Heart right ventricle (tissue), 16 donors: ENCODE measurements around the gene SBF2. TPM values are rescaled to one million over a fixed set of nuclear protein-coding genes. Genes with fewer than 3 reads are reported as not detected.

ENCODE experiments used
- ATAC-seq, 8 donors: fragments of 200-7000 bp; cut with Tn5 transposase; one replicate each; pipeline ENCODE4 v1.9.1; 2020; ENCODE audit warnings: mild to moderate bottlenecking in 8 of 8, moderate library complexity in 8 of 8, moderate number of reproducible peaks in 1 of 8
- DNase-seq, 2 donors: peaks; one replicate each; pipeline ENCODE4 v3.0.0-alpha.2; 2020
- H3K27ac ChIP-seq, 10 donors: fragments of 200-600 bp; sonication (generic) in 2 of 10; one replicate each; pipeline versions ENCODE4 v1.5.0 to v1.8.0; 2020 to 2022; ENCODE audit warnings: mild to moderate bottlenecking in 3 of 10
- H3K27me3 ChIP-seq, 7 donors: fragments of 200-600 bp; one replicate each; pipeline ENCODE4 v1.8.0; 2021 to 2022; ENCODE audit warnings: mild to moderate bottlenecking in 2 of 7
- H3K36me3 ChIP-seq, 9 donors: fragments of 200-600 bp; sonication (generic) in 1 of 9; one replicate each; pipeline versions ENCODE4 v1.5.0 to v1.8.0; 2020 to 2022; ENCODE audit warnings: mild to moderate bottlenecking in 2 of 9
- H3K4me1 ChIP-seq, 9 donors: fragments of 200-600 bp; sonication (generic) in 1 of 9; one replicate each; pipeline versions ENCODE4 v1.5.0 to v1.8.0; 2020 to 2022; ENCODE audit warnings: mild to moderate bottlenecking in 4 of 9
- H3K4me3 ChIP-seq, 10 donors: fragments of 200-600 bp; sonication (generic) in 2 of 10; one replicate each; pipeline versions ENCODE4 v1.5.0 to v1.8.0; 2020 to 2022; ENCODE audit warnings: mild to moderate bottlenecking in 7 of 10, moderate library complexity in 2 of 10
- H3K9me3 ChIP-seq, 11 donors: fragments of 200-600 bp in 10 of 11; sonication (generic) in 2 of 11; one replicate each; pipeline versions ENCODE4 v1.5.0 to v1.8.0; 2013 to 2022; ENCODE audit warnings: mild to moderate bottlenecking in 2 of 11, control low read depth in 1 of 11, moderate library complexity in 1 of 11
- CTCF ChIP-seq, 9 donors: fragments of 200-600 bp; sonication (generic) in 2 of 9; IDR thresholded peaks; one replicate each; pipeline versions ENCODE4 v1.5.0 to v1.8.0; 2021 to 2022; ENCODE audit warnings: antibody characterized with exemption in 9 of 9, mild to moderate bottlenecking in 5 of 9, moderate library complexity in 1 of 9
- WGBS, 2 donors: extraction: QIAGEN DNeasy Blood & Tissue Kit; methylation state at CpG; one replicate each; pipeline ENCODE4 v1.1.7; 2013; ENCODE audit warnings: inconsistent platforms in 1 of 2; 5-methylcytosine and 5-hydroxymethylcytosine counted together
- intact Hi-C, 10 donors: fragments of 100-400 bp; cut with DNase I; formaldehyde crosslinking; loops; one replicate each; pipeline versions ENCODE4 v1.11.1 to v1.14.2; 2022
- polyA plus RNA-seq, 2 donors: library from polyadenylated mRNA; stranded (reverse); fragments of 200-250 nt; gene quantifications; one replicate each; pipeline ENCODE4 v1.2.3, GENCODE V29; 2013
- total RNA-seq, 10 donors: library from RNA; stranded (reverse); fragmentation: NEBNext Ultra II Directional in 3 of 10; extraction: Animal tissue kit (Norgen Biotek cat#: 25700) in 3 of 10; gene quantifications; one replicate each; pipeline versions ENCODE4 v1.2.1 to v1.2.4, GENCODE V29; 2021 to 2023
- donor health status: Arrhythmogenic right ventricular cardiomyopathy.
- donor health status: ischemic (EF 13 %, LVEDD 7.1; RV severe dilation, severe dysfunction).
- donor health status: healthy with polysubstance abuse.
- donor health status: DM: no; HTN: yes; CAD: no.
- donor health status: DM: no; HTN: no; CAD: no.
- donor health status: ischemic (EF 25% LVEDD 6.9; RV normal size, moderate dysfunction).
- donor health status: ischemic (EF 25% LVEDD 5.7; RV mildly dilated, moderate dysfunction).
- donor health status: healthy.
- donor health status: DM: yes; HTN: yes; CAD: no.
- donor health status: Ischemic cardiomyopathy.
- donor health status: ischemic (EF 35%, LVEDD 5.7; RV mildly dilated, moderate dysfunction).
- donor health status: nonischemic (EF 11% LVEDD 7.7; RV severe dilation, severe dysfunction).
- donor health status: DM: yes; HTN: yes; CAD: no.
- donor health status: PGD.
- donor health status: ischemic (EF 29% LVEDD 5.4; RV normal size, mild dysfunction).
- donor health status: nonischemic (EF 23%, LVEDD 6.1; RV moderate dilation, normal function).

The SBF2 gene
- total and polyA plus RNA-seq, 12 donors, result 8.9 to 27.1 (median 21.2) TPM

- no peak overlapping the region for H3K27ac ChIP-seq
- H3K27me3 ChIP-seq, result no peaks in the 10 kb centered on the region
- no peak for TF ChIP-seq CTCF (IDR thresholded peaks at IDR 0.05)
- no peaks in the 10 kb centered on the region for H3K9me3 ChIP-seq
- DNase-seq, result no peak
- no peak overlapping the region for H3K4me3 ChIP-seq
- WGBS, 2 donors, result 93 to 95% methylated on average over 6 of the region's 6 CpGs
- H3K36me3 ChIP-seq, result peaks cover 0 to 7% (median 0%) of the 10 kb centered on the region in 9 donors
- peaks cover 14 to 76% (median 58%) of the 10 kb centered on the region in 9 donors for H3K4me1 ChIP-seq
- intact Hi-C loops, result loop anchor here in 8 of 10 donors (5.0 to 10.0 kb wide), 8 partner anchors 105 to 978 kb away; partner anchors contain the start of gene ADM (in 5 of the 8)
- no peak for ATAC-seq
Measured at GRCh38 chr11:9756878-9757277, 537.1 kb downstream of the SBF2 start.

GRCh38 chr11:9756461-9756860 is 537.6 kb downstream of the SBF2 start:
- DNase-seq (no peak), ATAC-seq (no peak)
- Histone ChIP-seq H3K27me3 (no peaks in the 10 kb centered on the region), H3K27ac (peak overlapping the region in 1 of 10 donors; percentile 52), H3K9me3 (no peaks in the 10 kb centered on the region), H3K4me1 (peaks cover 14 to 81% (median 58%) of the 10 kb centered on the region in 9 donors), H3K36me3 (peaks cover 0 to 12% (median 0%) of the 10 kb centered on the region in 9 donors), H3K4me3 (no peak overlapping the region)
- WGBS, 2 donors, result 96 to 97% methylated on average over 5 of the region's 5 CpGs
- no peak for TF ChIP-seq CTCF (IDR thresholded peaks at IDR 0.05)
- intact Hi-C loops, result loop anchor here in 8 of 10 donors (5.0 to 10.0 kb wide), 8 partner anchors 106 to 978 kb away; partner anchors contain the start of gene ADM (in 5 of the 8)

DNA sequence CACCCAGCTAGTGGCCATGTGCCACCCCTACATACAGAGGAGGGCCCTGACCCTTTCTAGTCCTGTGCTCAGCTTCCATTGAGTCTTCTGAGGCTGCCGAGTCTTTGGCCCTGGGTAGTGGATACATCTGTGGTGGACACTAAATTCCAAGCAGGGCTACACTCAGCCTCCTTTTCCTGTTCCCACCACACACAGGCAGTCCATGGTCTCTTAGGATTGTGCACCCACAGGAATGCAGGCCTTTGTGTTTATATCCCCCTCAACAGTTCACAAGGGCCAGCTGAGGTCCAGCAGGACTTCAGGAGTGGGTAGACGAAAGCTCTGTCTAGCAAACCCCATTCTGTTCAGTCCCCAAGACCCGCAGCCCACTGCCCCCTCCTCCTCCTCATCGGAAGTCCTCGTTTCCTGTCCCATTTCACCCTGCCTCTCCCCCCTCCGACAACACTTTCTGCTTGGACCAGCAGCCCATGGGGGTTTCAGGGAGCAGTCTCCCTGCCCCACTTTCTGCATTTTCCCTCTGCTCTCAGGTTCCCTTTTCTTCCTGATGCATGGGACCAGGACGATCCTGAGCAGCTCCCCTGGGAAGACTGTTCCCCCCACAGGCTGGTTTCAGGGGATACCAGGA is 538.3 kb downstream of the SBF2 start:
- Histone ChIP-seq H3K4me3 (no peak overlapping the region), H3K36me3 (peaks cover 0 to 19% (median 0%) of the 10 kb centered on the region in 9 donors), H3K27me3 (no peaks in the 10 kb centered on the region), H3K27ac (peak overlapping the region in 4 of 10 donors; percentile 3 to 52 (median 22)), H3K9me3 (no peaks in the 10 kb centered on the region), H3K4me1 (peaks cover 14 to 77% (median 52%) of the 10 kb centered on the region in 9 donors)
- no peak for TF ChIP-seq CTCF (IDR thresholded peaks at IDR 0.05)
- 48 to 53% methylated on average over 7 of the region's 7 CpGs for WGBS, 2 donors
- intact Hi-C loops, result loop anchor here in 8 of 10 donors (5.0 to 10.0 kb wide), 8 partner anchors 107 to 979 kb away; partner anchors contain the start of gene ADM (in 5 of the 8)
- no peak for DNase-seq
- no peak for ATAC-seq

GRCh38 chr11:9754010-9754471 is 540.0 kb downstream of the SBF2 start:
- TF ChIP-seq CTCF (IDR thresholded peaks at IDR 0.05), result no peak
- ATAC-seq (no peak), DNase-seq (no peak)
- Histone ChIP-seq H3K4me3 (no peak overlapping the region), H3K9me3 (no peaks in the 10 kb centered on the region), H3K4me1 (peaks cover 2 to 61% (median 36%) of the 10 kb centered on the region in 9 donors), H3K36me3 (peaks cover 0 to 35% (median 6%) of the 10 kb centered on the region in 9 donors), H3K27me3 (no peaks in the 10 kb centered on the region), H3K27ac (peak overlapping the region in 3 of 10 donors; percentile 3 to 46 (median 5))
- WGBS, 2 donors, result 90% methylated on average over 3 of the region's 3 CpGs
- intact Hi-C loops, result loop anchor here in 4 of 10 donors (10.0 kb wide), 3 partner anchors 219 to 981 kb away; no protein-coding TSS in a partner anchor
